22Rv1 (cell line): ENCODE data around the gene TLCD2.
"Not testable (repeated sequence)": the region's sequence is repeated elsewhere in the genome, so short reads cannot be mapped to it uniquely, and the experiment has no call there.

Experiments
- H3K27ac ChIP-seq: fragments of 450-650 bp; 2 replicates; pipeline ENCODE4 v1.5.1; 2017
- CTCF ChIP-seq: fragments of 450-650 bp; IDR thresholded peaks from 2 replicates; pipeline ENCODE4 v1.5.1; 2017; ENCODE audit warnings: mild to moderate bottlenecking
- ZFX ChIP-seq: fragments of 450-650 bp; IDR thresholded peaks from 2 replicates; pipeline ENCODE4 v1.6.1; 2017; ENCODE audit warnings: antibody characterized with exemption, borderline replicate concordance

TLCD2 gene

GRCh38 chr17:1707107-1707506 is 3.1 kb downstream of the TLCD2 start:
- H3K27ac ChIP-seq = no peak overlapping the region
- no peak for TF ChIP-seq CTCF
- no peak for TF ChIP-seq ZFX

- no peak for TF ChIP-seq ZFX
- no peak overlapping the region for H3K27ac ChIP-seq
Measured at GRCh38 chr17:1705004-1705403, 5.2 kb downstream of the TLCD2 start.

- TF ChIP-seq CTCF = no peak
- TF ChIP-seq ZFX = no peak
- H3K27ac ChIP-seq = no peak overlapping the region
Measured at GRCh38 chr17:1703063-1703462, 7.1 kb downstream of the TLCD2 start.

GRCh38 chr17:1699891-1700290 is 10.3 kb downstream of the TLCD2 start:
- H3K27ac ChIP-seq = not testable (repeated sequence)

- no peak for TF ChIP-seq CTCF
- no peak for TF ChIP-seq ZFX
- H3K27ac ChIP-seq = no peak overlapping the region
Measured at GRCh38 chr17:1697681-1698080, 12.5 kb downstream of the TLCD2 start.

GRCh38 chr17:1695365-1695764 is 14.8 kb downstream of the TLCD2 start:
- no peak for TF ChIP-seq ZFX
- TF ChIP-seq CTCF = no peak
- no peak overlapping the region for H3K27ac ChIP-seq

GRCh38 chr17:1693339-1693738 is 16.8 kb downstream of the TLCD2 start:
- no peak for TF ChIP-seq ZFX
- TF ChIP-seq CTCF = no peak

GRCh38 chr17:1690544-1691221 is 19.5 kb downstream of the TLCD2 start:
- no peak overlapping the region for H3K27ac ChIP-seq
- TF ChIP-seq ZFX = no peak
- TF ChIP-seq CTCF = no peak

More at GRCh38 chr17:1693339-1693738, 16.8 kb downstream of the TLCD2 start:
- H3K27ac ChIP-seq = no peak overlapping the region

- H3K27ac ChIP-seq = not testable (repeated sequence)
Measured at GRCh38 chr17:1688405-1688804, 21.8 kb downstream of the TLCD2 start.
